Loucy (cell line): ENCODE measurements around the gene CCT7.

Experiments used
- H2AFZ ChIP-seq: fragments of 200-600 bp; sonication (generic); 2 replicates; pipeline ENCODE4 v1.6.0; 2016; ENCODE audit warnings: antibody characterized with exemption, mild to moderate bottlenecking, low read length, moderate library complexity
- H3F3A ChIP-seq: fragments of 200-600 bp; 2 replicates; pipeline ENCODE4 v1.6.0; 2016; ENCODE audit warnings: antibody characterized with exemption, low read depth, mild to moderate bottlenecking
- H3K27me3 ChIP-seq: fragments of 200-600 bp; sonication (generic); 2 replicates; pipeline ENCODE4 v1.6.1; 2014; ENCODE audit warnings: low read length, mild to moderate bottlenecking; ENCODE audit not compliant: insufficient read depth, poor library complexity, severe bottlenecking
- H3K36me3 ChIP-seq: fragments of 200-600 bp; sonication (generic); 2 replicates; pipeline ENCODE4 v1.6.1; 2016; ENCODE audit warnings: low read length; ENCODE audit not compliant: insufficient read depth
- H3K4me1 ChIP-seq: fragments of 200-600 bp; sonication (generic); 2 replicates; pipeline ENCODE4 v1.5.1; 2014; ENCODE audit warnings: low read length, mild to moderate bottlenecking; ENCODE audit not compliant: insufficient read depth, poor library complexity, severe bottlenecking
- H3K4me2 ChIP-seq: fragments of 200-600 bp; sonication (generic); 2 replicates; pipeline ENCODE4 v1.6.0; 2014; ENCODE audit warnings: antibody characterized with exemption, low read length, low read depth, mild to moderate bottlenecking; ENCODE audit not compliant: poor library complexity, severe bottlenecking
- H3K4me3 ChIP-seq: fragments of 200-600 bp; sonication (generic); 2 replicates; pipeline ENCODE4 v1.5.1; 2014; ENCODE audit warnings: low read length, mild to moderate bottlenecking, mixed read lengths; ENCODE audit not compliant: poor library complexity, severe bottlenecking
- H3K79me2 ChIP-seq: fragments of 200-600 bp; sonication (generic); 2 replicates; pipeline ENCODE4 v1.6.1; 2014; ENCODE audit warnings: low read length; ENCODE audit not compliant: insufficient read depth
- H3K9ac ChIP-seq: fragments of 200-600 bp; sonication (generic); 2 replicates; pipeline ENCODE4 v1.6.0; 2014; ENCODE audit warnings: mild to moderate bottlenecking, low read depth, low read length, moderate library complexity; ENCODE audit not compliant: poor library complexity, severe bottlenecking
- H3K9me2 ChIP-seq: fragments of 200-600 bp; sonication (generic); replicated peaks from 2 replicates; pipeline ENCODE4 v1.6.1; 2016; ENCODE audit warnings: low read depth, low read length, mixed read lengths
- H3K9me3 ChIP-seq: fragments of 200-600 bp; sonication (generic); 2 replicates; pipeline ENCODE4 v1.6.1; 2014; ENCODE audit warnings: mild to moderate bottlenecking, antibody characterized with exemption, low read length, low read depth; ENCODE audit not compliant: insufficient read depth
- H4K20me1 ChIP-seq: fragments of 200-600 bp; sonication (generic); 2 replicates; pipeline ENCODE4 v1.6.0; 2014; ENCODE audit warnings: antibody characterized with exemption, low read length, mild to moderate bottlenecking; ENCODE audit not compliant: insufficient read depth, poor library complexity, severe bottlenecking
- CTCF ChIP-seq: fragments of 200-600 bp; sonication (generic); conservative IDR thresholded peaks from 2 replicates; pipeline ENCODE4 v1.5.1; 2014; ENCODE audit warnings: mild to moderate bottlenecking, antibody characterized with exemption, low read length
- EZH2phosphoT487 ChIP-seq: fragments of 200-600 bp; IDR thresholded peaks from 2 replicates; pipeline ENCODE4 v1.6.1; 2018; ENCODE audit warnings: antibody characterized with exemption, mild to moderate bottlenecking, moderate library complexity, borderline replicate concordance

Gene CCT7

GRCh38 chr2:73210019-73210418 is 24.1 kb upstream of the CCT7 start:
- no peaks in the 10 kb centered on the region for H3K9me2 ChIP-seq
- H3K36me3 ChIP-seq, result no peaks in the 10 kb centered on the region
- TF ChIP-seq CTCF (no peak), EZH2phosphoT487 (no peak)
- no peak overlapping the region for H3K4me3 ChIP-seq
- H3K27me3 ChIP-seq, result no peaks in the 10 kb centered on the region
- H3K9ac ChIP-seq, result no peak overlapping the region
- peaks cover 19% of the 10 kb centered on the region for H3K4me1 ChIP-seq
- H3K4me2 ChIP-seq, result no peak overlapping the region
- peaks cover 2% of the 10 kb centered on the region; the same call in 1 of the 2 replicates for H3F3A ChIP-seq
- no peaks in the 10 kb centered on the region for H4K20me1 ChIP-seq
- H3K9me3 ChIP-seq, result no peaks in the 10 kb centered on the region
- peaks cover 7% of the 10 kb centered on the region; the same call in 1 of the 2 replicates for H3K79me2 ChIP-seq
- no peak overlapping the region for H2AFZ ChIP-seq

GRCh38 chr2:73210696-73211095 is 23.4 kb upstream of the CCT7 start:
- Histone ChIP-seq H4K20me1 (no peaks in the 10 kb centered on the region), H3K9me3 (no peaks in the 10 kb centered on the region), H3K9me2 (no peaks in the 10 kb centered on the region), H3F3A (peaks cover 3% of the 10 kb centered on the region; the same call in 1 of the 2 replicates), H2AFZ (no peak overlapping the region), H3K4me1 (peaks cover 26% of the 10 kb centered on the region), H3K36me3 (no peaks in the 10 kb centered on the region), H3K4me3 (no peak overlapping the region), H3K79me2 (peaks cover 14% of the 10 kb centered on the region; the same call in 1 of the 2 replicates), H3K4me2 (no peak overlapping the region), H3K27me3 (no peaks in the 10 kb centered on the region), H3K9ac (no peak overlapping the region)
- TF ChIP-seq EZH2phosphoT487 (no peak), CTCF (no peak)

- TF ChIP-seq CTCF, result no peak
- TF ChIP-seq EZH2phosphoT487, result no peak
- Histone ChIP-seq H4K20me1 (no peaks in the 10 kb centered on the region), H3F3A (peaks cover 3% of the 10 kb centered on the region; the same call in 1 of the 2 replicates), H3K27me3 (no peaks in the 10 kb centered on the region), H3K9me3 (no peaks in the 10 kb centered on the region), H2AFZ (no peak overlapping the region), H3K4me2 (no peak overlapping the region), H3K79me2 (peaks cover 15% of the 10 kb centered on the region; the same call in 1 of the 2 replicates), H3K4me3 (no peak overlapping the region), H3K36me3 (no peaks in the 10 kb centered on the region), H3K9ac (no peak overlapping the region), H3K4me1 (peaks cover 26% of the 10 kb centered on the region), H3K9me2 (no peaks in the 10 kb centered on the region)
Observed at GRCh38 chr2:73212098-73212447, 22.0 kb upstream of the CCT7 start.
